PC-9 (cell line): Measurements from ENCODE around the gene CFAP119. TPM values are rescaled to one million over a fixed set of nuclear protein-coding genes. Genes with fewer than 3 reads are reported as not detected.

Source experiments
- BruUV-seq: library from RNA; stranded (reverse); fragments of 400-500 nt; replicated peaks from 2 replicates; lab custom pipeline; 2021; lab: Mats Ljungman, UMichigan
- CTCF ChIA-PET: fragments of 300-600 bp; sonication (Branson Sonifier 250); formaldehyde crosslinking; loops from one replicate; lab custom pipeline; 2022; ENCODE audit warnings: antibody characterized with exemption; lab: Charles Lee
- POLR2A ChIA-PET: fragments of 300-600 bp; sonication (Branson Sonifier 250); formaldehyde crosslinking; loops from one replicate; lab custom pipeline; 2022; ENCODE audit warnings: antibody characterized with exemption; ENCODE audit not compliant: unreplicated experiment; lab: Charles Lee
- DNase-seq, 2 experiments: peaks; one replicate each; pipeline versions ENCODE4 v3.0.0 to v3.0.0-alpha.2; 2015 to 2022; ENCODE audit warnings: mixed read lengths in 1 of 2
- H2AFZ ChIP-seq: fragments of 200-600 bp; sonication (generic); 2 replicates; pipeline ENCODE4 v1.8.1; 2017; ENCODE audit warnings: antibody characterized with exemption
- H3F3A ChIP-seq: fragments of 200-600 bp; sonication (generic); 2 replicates; pipeline ENCODE4 v1.8.1; 2017; ENCODE audit warnings: antibody characterized with exemption, mild to moderate bottlenecking, low read depth; ENCODE audit not compliant: insufficient read depth
- H3K27ac ChIP-seq: fragments of 200-600 bp; sonication (generic); 2 replicates; pipeline ENCODE4 v1.6.1; 2016; ENCODE audit warnings: mixed run types
- H3K27me3 ChIP-seq: fragments of 200-600 bp; sonication (generic); 2 replicates; pipeline ENCODE4 v1.6.1; 2016; ENCODE audit warnings: low read depth, mixed run types; ENCODE audit not compliant: insufficient read depth
- H3K36me3 ChIP-seq: fragments of 200-600 bp; sonication (generic); 2 replicates; pipeline ENCODE4 v1.6.1; 2016; ENCODE audit warnings: low read depth, mixed run types
- H3K4me1 ChIP-seq: fragments of 200-600 bp; sonication (generic); replicated peaks from 2 replicates; pipeline ENCODE4 v1.6.1; 2016; ENCODE audit warnings: mixed run types; ENCODE audit not compliant: insufficient read depth
- H3K4me2 ChIP-seq: fragments of 200-600 bp; sonication (generic); 2 replicates; pipeline ENCODE4 v1.6.1; 2017; ENCODE audit warnings: mixed run types
- H3K4me3 ChIP-seq: fragments of 200-600 bp; sonication (generic); 2 replicates; pipeline ENCODE4 v1.6.1; 2016; ENCODE audit warnings: mixed run types
- H3K79me2 ChIP-seq: fragments of 200-600 bp; sonication (generic); 2 replicates; pipeline ENCODE4 v1.6.1; 2017; ENCODE audit warnings: low read depth, mixed run types
- H3K9me2 ChIP-seq: fragments of 200-600 bp; sonication (generic); 2 replicates; pipeline ENCODE4 v1.8.1; 2017; ENCODE audit warnings: mild to moderate bottlenecking; ENCODE audit not compliant: insufficient read depth
- H3K9me3 ChIP-seq: fragments of 200-600 bp; sonication (generic); 2 replicates; pipeline ENCODE4 v1.8.1; 2016; ENCODE audit warnings: low read depth; ENCODE audit not compliant: insufficient read depth
- H4K20me1 ChIP-seq: fragments of 200-600 bp; sonication (generic); 2 replicates; pipeline ENCODE4 v1.8.1; 2017; ENCODE audit not compliant: insufficient read depth
- CTCF ChIP-seq: fragments of 200-600 bp; sonication (generic); conservative IDR thresholded peaks from 2 replicates; pipeline ENCODE4 v1.6.1; 2017; ENCODE audit warnings: mixed run types, antibody characterized with exemption, mild to moderate bottlenecking, moderate library complexity
- EZH2 ChIP-seq: fragments of 200-600 bp; sonication (generic); IDR thresholded peaks from 2 replicates; pipeline ENCODE4 v1.8.0; 2017; ENCODE audit warnings: antibody characterized with exemption, low read depth
- intact Hi-C: fragments of 100-400 bp; cut with micrococcal nuclease; formaldehyde crosslinking; loops from one replicate; pipeline ENCODE4 v1.10.0; 2022; ENCODE audit not compliant: unreplicated experiment
- total RNA-seq: library from RNA; stranded (reverse); gene quantifications from 2 replicates; pipeline ENCODE4 v1.2.3, GENCODE V29; 2021

Gene CFAP119
- total RNA-seq, 1 experiment from 2014 or later, result 19.9 TPM

DNA sequence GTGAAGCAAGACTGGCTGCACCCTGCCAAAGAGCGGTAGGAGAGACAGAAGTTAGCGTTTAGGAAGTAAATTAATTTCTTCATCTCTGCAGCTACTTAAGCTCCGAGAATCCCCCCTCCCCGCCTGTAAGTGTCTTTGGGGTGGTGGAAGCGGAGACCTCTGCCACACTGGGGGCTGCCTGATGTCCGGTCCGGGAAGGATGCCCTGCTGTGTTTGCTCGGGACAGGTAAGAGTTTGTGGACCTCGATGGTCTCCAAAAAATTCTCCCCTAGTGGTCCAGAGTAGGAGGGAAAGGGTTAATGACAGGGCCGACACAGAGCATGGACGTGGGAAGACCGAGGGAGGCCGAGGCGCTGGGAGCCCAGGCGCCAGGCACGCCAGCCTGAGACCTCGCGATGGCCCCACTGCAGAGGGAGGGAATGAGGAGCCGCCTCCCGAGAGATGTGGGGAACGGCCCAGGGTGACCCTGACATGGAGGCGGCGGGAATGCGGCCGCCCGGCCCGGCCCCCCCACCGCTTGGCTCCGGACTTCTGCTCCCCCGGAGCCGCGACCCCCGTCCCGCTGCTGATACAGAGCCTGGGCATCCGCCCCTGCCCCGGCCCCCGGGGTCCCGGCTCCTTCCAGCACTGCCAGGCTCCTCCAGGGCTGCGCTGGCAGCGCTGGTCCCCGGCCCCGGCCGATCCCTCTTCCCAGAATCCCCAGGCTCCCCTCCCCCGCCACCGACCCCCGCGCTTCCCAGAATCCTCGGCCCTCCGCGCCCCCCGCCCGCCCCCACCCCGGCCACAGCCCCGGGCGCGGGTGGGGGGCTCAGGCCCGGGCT is 24.5 kb upstream of the CFAP119 start:
- Histone ChIP-seq H3K9me3 (no peaks in the 10 kb centered on the region), H3K4me2 (peak overlapping the region; percentile 96), H3K4me1 (peaks cover 14% of the 10 kb centered on the region), H3K79me2 (peaks cover 16% of the 10 kb centered on the region), H3F3A (peaks cover 8% of the 10 kb centered on the region; the same call in 1 of the 2 replicates), H2AFZ (peak overlapping the region; percentile 98), H3K36me3 (no peaks in the 10 kb centered on the region), H3K9me2 (no peaks in the 10 kb centered on the region), H3K27me3 (no peaks in the 10 kb centered on the region), H3K4me3 (peak overlapping the region; percentile 97), H3K27ac (no peak overlapping the region), H4K20me1 (no peaks in the 10 kb centered on the region; the same call in 1 of the 2 replicates)
- CTCF ChIA-PET, result interaction anchor here (1.6 kb wide), 1 partner anchor 19 kb away, joined by 8 read pairs; no protein-coding TSS in a partner anchor
- TF ChIP-seq EZH2 (no peak), CTCF (no peak)
- POLR2A ChIA-PET, result interaction anchor here (0.7 to 1.0 kb wide), 3 partner anchors 19 to 89 kb away, joined by 3 to 15 read pairs (median 3); a partner anchor contains a TSS
- BruUV-seq, result no TSS peak
- intact Hi-C loops, result no loop called here
- DNase-seq, result peak; percentile 49 to 53

DNA sequence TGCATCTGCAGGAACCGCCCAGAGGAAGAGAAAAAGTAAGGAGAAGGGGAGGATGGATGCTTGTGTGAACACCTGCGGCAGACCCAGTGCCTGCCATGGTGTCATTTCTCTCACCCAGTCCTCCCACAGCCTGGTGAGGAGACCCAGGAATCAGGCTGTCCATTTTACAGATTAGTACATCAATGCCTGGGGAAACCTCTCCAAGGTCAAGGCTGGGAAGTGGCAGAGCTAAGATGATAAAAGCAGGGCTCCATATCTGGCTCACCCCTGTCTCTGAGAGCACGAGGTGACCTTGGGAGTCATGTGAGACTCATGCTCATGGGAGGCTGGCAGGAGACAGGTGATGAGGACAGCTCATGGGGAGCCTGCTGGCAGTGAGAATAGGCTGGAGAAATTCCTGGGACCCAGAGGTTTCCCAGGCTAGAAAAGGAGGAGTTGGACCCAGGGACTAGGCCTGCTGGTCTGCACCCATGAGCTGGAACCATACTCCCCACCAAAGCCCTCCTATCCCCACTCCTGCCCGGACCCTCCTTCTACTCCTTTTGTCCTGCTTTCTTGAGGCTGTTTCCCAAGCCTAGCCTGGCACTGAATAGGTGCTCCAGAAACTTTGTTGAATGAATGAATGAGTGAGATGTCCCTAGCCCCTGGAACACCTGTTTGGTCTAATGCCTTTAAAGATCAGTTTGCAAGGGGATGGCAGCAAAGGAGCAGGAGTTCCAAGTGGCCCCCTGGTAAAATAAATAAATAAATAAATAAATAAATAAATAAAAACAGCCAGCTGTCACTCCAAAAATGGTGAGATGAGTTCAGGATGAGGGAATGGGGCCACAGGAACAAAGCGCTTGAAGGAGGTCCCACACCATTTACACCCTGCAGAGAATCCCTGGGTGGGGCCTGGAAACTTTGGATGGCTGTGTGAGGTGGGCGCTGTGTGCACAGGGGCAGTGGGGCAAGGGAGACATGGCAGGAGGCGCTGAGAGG is 23.6 kb upstream of the CFAP119 start:
- POLR2A ChIA-PET, result interaction anchor here (0.6 kb wide), 1 partner anchor 127 kb away, joined by 3 read pairs; no protein-coding TSS in a partner anchor

GRCh38 chr16:30784215-30784614 is 22.4 kb upstream of the CFAP119 start:
- ChIA-PET POLR2A (interaction anchor here (0.6 kb wide), 1 partner anchor 134 kb away, joined by 4 read pairs; no protein-coding TSS in a partner anchor), CTCF (no interaction called here)
- Histone ChIP-seq H3F3A (peaks cover 13% of the 10 kb centered on the region; the same call in 1 of the 2 replicates), H4K20me1 (no peaks in the 10 kb centered on the region; the same call in 1 of the 2 replicates), H3K27ac (no peak overlapping the region), H3K4me2 (no peak overlapping the region), H3K27me3 (no peaks in the 10 kb centered on the region), H3K79me2 (peaks cover 16% of the 10 kb centered on the region), H3K9me2 (no peaks in the 10 kb centered on the region), H3K4me3 (no peak overlapping the region), H3K9me3 (no peaks in the 10 kb centered on the region), H3K36me3 (no peaks in the 10 kb centered on the region), H2AFZ (no peak overlapping the region), H3K4me1 (peaks cover 14% of the 10 kb centered on the region)
- intact Hi-C loops, result no loop called here
- no peak for DNase-seq
- BruUV-seq, result no TSS peak
- no peak for TF ChIP-seq EZH2
- TF ChIP-seq CTCF, result no peak

More for the DNA sequence above, 23.6 kb upstream of the CFAP119 start:
- Histone ChIP-seq H3K79me2 (peaks cover 16% of the 10 kb centered on the region), H3K9me3 (no peaks in the 10 kb centered on the region), H3K4me1 (peaks cover 14% of the 10 kb centered on the region), H3K4me3 (peak overlapping the region; percentile 97; the same call in 1 of the 2 replicates), H3K36me3 (no peaks in the 10 kb centered on the region), H3K9me2 (no peaks in the 10 kb centered on the region), H3K4me2 (peak overlapping the region; percentile 96), H4K20me1 (no peaks in the 10 kb centered on the region; the same call in 1 of the 2 replicates), H2AFZ (no peak overlapping the region), H3K27me3 (no peaks in the 10 kb centered on the region), H3F3A (peaks cover 9% of the 10 kb centered on the region; the same call in 1 of the 2 replicates), H3K27ac (no peak overlapping the region)
- TF ChIP-seq EZH2, result no peak
- DNase-seq, result no peak
- TSS peak; percentile 45 for BruUV-seq
- CTCF ChIA-PET, result no interaction called here
- intact Hi-C loops, result no loop called here
